ENCODE measurements around the gene PNMA6E.
"Not testable (repeated sequence)": the region's sequence is repeated elsewhere in the genome, so short reads cannot be mapped to it uniquely, and the experiment has no call there.

PNMA6E gene

DNA sequence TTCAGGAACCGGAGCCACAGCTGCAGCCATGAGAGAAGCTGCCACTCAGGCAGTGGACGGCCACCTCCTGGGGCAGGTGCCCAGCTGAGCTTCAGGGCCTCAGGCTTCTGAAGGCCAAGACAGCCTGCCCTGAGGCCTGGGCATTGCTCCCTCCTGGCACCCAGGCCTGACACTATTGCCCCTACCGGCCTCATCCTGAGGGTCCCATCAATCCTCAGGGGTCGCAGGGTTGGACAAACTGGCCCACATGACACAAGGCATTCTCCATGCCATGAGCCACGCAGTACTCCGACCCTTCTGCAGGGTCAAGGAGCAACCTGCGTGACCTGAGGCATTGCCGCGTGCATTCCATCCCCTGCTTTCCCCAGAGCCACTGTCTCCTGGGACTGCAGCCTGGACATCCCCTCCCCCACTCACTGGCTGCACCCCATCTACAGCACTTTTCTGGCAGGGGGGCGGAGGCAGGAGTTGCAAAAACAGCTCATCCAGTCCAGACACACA is 7.1 kb upstream of the PNMA6E start:
- TF ChIP-seq, protein P1, sequence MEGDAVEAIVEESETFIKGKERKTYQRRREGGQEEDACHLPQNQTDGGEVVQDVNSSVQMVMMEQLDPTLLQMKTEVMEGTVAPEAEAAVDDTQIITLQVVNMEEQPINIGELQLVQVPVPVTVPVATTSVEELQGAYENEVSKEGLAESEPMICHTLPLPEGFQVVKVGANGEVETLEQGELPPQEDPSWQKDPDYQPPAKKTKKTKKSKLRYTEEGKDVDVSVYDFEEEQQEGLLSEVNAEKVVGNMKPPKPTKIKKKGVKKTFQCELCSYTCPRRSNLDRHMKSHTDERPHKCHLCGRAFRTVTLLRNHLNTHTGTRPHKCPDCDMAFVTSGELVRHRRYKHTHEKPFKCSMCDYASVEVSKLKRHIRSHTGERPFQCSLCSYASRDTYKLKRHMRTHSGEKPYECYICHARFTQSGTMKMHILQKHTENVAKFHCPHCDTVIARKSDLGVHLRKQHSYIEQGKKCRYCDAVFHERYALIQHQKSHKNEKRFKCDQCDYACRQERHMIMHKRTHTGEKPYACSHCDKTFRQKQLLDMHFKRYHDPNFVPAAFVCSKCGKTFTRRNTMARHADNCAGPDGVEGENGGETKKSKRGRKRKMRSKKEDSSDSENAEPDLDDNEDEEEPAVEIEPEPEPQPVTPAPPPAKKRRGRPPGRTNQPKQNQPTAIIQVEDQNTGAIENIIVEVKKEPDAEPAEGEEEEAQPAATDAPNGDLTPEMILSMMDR (IDR thresholded peaks at IDR 0.05; ENCODE audit: low read length, missing control alignments), result no peak
- H3K4me3 ChIP-seq (replicated peaks; ENCODE audit: low read depth, low read length), result no peak overlapping the region

DNA sequence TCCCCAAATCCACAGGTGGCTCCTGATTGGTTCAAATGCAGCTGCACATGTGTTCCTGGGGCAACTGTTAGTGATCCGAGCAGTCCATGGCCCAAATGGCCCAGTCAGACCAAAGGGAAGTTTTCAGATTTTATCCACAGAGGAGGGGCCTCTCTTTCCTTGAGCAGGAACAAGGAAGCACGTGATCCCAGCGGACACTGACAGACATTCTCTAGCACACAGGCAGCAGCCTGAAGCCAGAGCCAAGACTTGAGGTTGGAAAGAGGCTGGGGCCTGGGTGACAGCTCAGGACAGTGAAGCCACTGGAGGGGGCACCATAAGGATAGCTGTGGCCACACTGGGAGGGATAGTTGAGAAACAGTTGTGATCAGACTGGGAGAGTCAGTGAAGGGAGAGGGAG is 6.6 kb upstream of the PNMA6E start:
- no peak overlapping the region for H3K4me3 ChIP-seq (replicated peaks; ENCODE audit: low read depth, low read length)
- TF ChIP-seq, protein P1 (IDR thresholded peaks at IDR 0.05; ENCODE audit: low read length, missing control alignments), result no peak
- no peak for DNase-seq (ENCODE audit: low read depth)

More for the DNA sequence above, 7.1 kb upstream of the PNMA6E start:
- no peak for DNase-seq (ENCODE audit: low read depth)

DNA sequence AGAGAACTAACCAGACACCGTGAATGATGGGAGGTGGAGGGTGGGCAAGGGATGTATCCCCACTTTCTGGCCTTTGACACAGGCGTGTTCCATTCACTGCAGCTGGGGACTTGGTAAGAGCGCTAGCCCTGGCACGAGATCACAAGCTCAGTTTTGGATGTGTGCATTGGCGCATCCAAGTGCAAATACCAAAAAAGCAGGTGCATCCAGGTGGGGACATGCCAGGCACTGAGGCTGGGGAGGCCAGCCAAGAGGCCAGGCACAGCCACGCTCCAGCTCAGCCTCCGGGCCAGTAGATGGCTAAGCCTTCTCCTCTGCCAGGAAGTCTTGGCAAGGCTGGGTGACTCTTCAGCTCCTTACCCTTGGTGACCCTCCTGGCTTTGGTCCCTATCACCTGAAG is 5.8 kb upstream of the PNMA6E start:
- H3K4me3 ChIP-seq (replicated peaks; ENCODE audit: low read depth, low read length), result no peak overlapping the region
- DNase-seq (ENCODE audit: low read depth), result no peak
- TF ChIP-seq, protein P1 (IDR thresholded peaks at IDR 0.05; ENCODE audit: low read length, missing control alignments), result no peak

DNA sequence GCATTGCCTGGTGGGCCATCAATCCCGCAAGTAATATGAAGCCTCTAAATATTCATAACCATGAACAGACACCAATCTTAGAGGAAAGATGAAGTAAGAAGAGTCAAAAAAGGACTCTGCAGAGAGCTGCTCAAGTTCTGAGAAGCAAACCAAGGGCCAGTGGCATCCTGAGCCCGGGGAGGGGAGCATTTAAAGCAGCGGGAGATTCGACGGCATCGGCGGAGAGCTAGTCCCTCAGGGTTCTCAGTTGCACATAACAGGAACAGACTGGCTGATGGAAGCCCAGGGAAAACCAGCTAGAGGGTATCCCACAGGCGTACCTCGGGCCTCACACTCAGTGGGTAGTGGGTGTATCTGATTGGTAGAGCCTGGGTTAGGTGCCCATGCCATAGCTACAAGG is 4.9 kb upstream of the PNMA6E start:
- no peak overlapping the region for H3K4me3 ChIP-seq (replicated peaks; ENCODE audit: low read depth, low read length)
- TF ChIP-seq, protein P1 (IDR thresholded peaks at IDR 0.05; ENCODE audit: low read length, missing control alignments), result no peak
- no peak for DNase-seq (ENCODE audit: low read depth)

DNA sequence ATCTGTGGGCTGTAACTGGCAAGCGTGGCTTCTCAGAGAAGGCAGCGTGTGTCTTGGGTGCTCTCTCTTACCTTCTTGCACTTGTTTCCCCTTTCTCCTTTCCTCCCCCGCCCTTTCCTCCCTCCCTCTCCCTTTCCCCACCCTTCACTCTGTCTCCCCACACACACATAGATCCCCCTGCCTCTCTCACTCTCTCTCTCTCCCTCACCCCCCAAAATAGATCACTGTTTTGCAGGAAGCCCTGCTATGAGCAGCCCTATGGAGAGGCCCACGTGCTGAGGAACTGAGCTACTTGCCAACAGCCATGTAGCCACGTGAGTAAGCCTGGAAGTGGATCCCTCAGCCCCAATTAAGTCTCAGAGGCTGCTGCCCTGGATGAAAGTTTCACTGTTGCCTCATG is 4.3 kb upstream of the PNMA6E start:
- no peak for DNase-seq (ENCODE audit: low read depth)
- H3K4me3 ChIP-seq (replicated peaks; ENCODE audit: low read depth, low read length), result no peak overlapping the region
- TF ChIP-seq, protein P1 (IDR thresholded peaks at IDR 0.05; ENCODE audit: low read length, missing control alignments), result no peak

DNA sequence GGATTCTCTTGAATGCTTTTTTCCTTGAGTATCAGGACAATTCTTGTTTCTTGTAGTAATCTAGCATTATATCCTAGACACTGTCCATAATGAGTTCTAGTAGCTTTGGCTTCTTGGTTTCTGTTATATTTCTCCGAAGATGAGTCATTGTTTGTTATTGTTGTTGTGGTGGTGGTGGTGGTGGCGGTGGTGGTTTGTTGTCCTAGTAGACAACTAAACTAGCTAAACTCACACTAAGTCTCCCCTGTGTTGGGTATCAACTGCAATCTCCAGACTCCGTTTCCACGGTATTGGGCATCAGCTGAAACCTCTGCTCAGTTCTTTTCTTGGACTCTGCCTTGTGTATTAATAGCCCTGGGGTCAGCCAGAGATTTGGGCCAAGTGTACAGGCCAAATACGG is 3.2 kb upstream of the PNMA6E start:
- DNase-seq (ENCODE audit: low read depth); H3K4me3 ChIP-seq (replicated peaks; ENCODE audit: low read depth, low read length): not testable (repeated sequence)

DNA sequence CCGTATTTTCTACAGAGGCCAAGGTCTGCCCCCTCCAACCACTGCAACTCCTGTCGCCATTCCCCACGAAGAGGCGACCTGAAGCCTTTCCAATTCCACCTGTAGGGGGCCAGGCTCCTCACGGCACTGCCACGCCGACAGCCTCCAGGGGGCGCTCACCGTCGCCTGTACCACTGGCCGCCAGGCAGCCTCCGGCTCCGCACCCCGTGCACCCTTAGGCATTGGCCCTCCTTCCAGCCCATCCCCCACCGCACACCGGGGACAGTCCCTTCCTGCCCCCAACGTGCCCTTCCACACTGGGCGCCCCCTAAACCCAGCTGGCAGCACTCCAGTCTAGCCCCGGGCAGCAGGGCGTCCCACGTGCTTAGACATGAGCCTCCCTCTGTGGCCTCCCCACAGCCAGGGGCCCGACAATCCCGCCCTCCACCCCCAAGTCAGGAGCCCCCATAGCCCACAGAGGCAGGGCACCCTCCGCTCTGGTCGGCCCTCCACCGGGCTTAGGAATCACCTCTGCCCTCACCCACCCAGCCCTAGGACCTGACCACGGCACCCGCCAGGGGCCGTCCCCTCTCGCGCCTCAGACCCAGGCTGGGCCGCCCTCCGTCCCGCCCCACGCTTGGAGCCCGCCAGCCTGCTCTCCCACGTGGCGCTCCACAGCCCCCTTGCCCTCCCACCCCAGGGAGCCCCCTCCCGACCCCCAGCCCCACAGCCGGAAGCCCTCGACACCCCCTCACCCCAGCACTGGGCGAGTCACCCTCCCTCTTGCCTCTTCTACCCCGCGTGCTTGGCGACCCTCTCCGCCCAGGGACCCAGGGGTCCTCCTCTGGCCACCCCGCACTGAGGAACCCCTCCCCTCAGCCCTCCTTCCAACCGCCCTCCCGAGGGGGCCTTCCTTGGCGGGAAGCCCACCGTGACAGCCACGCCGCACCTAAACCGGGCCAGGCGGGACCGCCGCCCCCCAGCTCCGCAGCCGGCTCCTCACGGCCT is 711 bp downstream of the PNMA6E start:
- H3K4me3 ChIP-seq (replicated peaks; ENCODE audit: low read depth, low read length), result no peak overlapping the region
- TF ChIP-seq, protein P1 (IDR thresholded peaks at IDR 0.05; ENCODE audit: low read length, missing control alignments), result peak; percentile 58
- peak; percentile 18 for DNase-seq (ENCODE audit: low read depth)
